Measurements from ENCODE around the gene ANXA6. TPM values are rescaled to one million over a fixed set of nuclear protein-coding genes. Genes with fewer than 3 reads are reported as not detected.

ANXA6 gene
- total RNA-seq, 1 experiment from 2014 or later: 16.4 TPM

GRCh38 chr5:151189151-151189550 lies 31.6 kb upstream of the ANXA6 start:
- no peak for TF ChIP-seq CTCF (IDR thresholded peaks at IDR 0.05; ENCODE audit: unreplicated experiment)
- H3K27me3 Mint-ChIP-seq (ENCODE audit: unreplicated experiment): peaks cover 26% of the 10 kb centered on the region
- no peaks in the 10 kb centered on the region for H3K36me3 Mint-ChIP-seq (ENCODE audit: insufficient read depth, unreplicated experiment)
- no peaks in the 10 kb centered on the region for H3K4me1 Mint-ChIP-seq (ENCODE audit: low read depth, unreplicated experiment)
- intact Hi-C loops (cut with micrococcal nuclease; ENCODE audit: unreplicated experiment): no loop called here
- BruUV-seq (replicated peaks): no TSS peak
- CTCF ChIA-PET: no interaction called here
- H3K27ac Mint-ChIP-seq (ENCODE audit: unreplicated experiment): no peak overlapping the region
- no peak for DNase-seq
- H3K9me3 Mint-ChIP-seq (ENCODE audit: low read depth, unreplicated experiment): peaks cover 4% of the 10 kb centered on the region
- no peak overlapping the region for H3K4me3 Mint-ChIP-seq (ENCODE audit: low read depth, unreplicated experiment)

- intact Hi-C loops (cut with micrococcal nuclease; ENCODE audit: unreplicated experiment): no loop called here
- no peaks in the 10 kb centered on the region for H3K36me3 Mint-ChIP-seq (ENCODE audit: insufficient read depth, unreplicated experiment)
- no peaks in the 10 kb centered on the region for H3K4me1 Mint-ChIP-seq (ENCODE audit: low read depth, unreplicated experiment)
- peaks cover 4% of the 10 kb centered on the region for H3K9me3 Mint-ChIP-seq (ENCODE audit: low read depth, unreplicated experiment)
- no peak overlapping the region for H3K4me3 Mint-ChIP-seq (ENCODE audit: low read depth, unreplicated experiment)
- DNase-seq: no peak
- no peak for TF ChIP-seq CTCF (IDR thresholded peaks at IDR 0.05; ENCODE audit: unreplicated experiment)
- H3K27me3 Mint-ChIP-seq (ENCODE audit: unreplicated experiment): peaks cover 35% of the 10 kb centered on the region
- H3K27ac Mint-ChIP-seq (ENCODE audit: unreplicated experiment): no peak overlapping the region
- CTCF ChIA-PET: no interaction called here
- BruUV-seq (replicated peaks): no TSS peak
These were observed 29.0 kb upstream of the ANXA6 start for GRCh38 chr5:151186538-151186937.

- BruUV-seq (replicated peaks): no TSS peak
- Mint-ChIP-seq H3K9me3 (ENCODE audit: low read depth, unreplicated experiment) (no peaks in the 10 kb centered on the region), H3K27ac (ENCODE audit: unreplicated experiment) (no peak overlapping the region), H3K4me3 (ENCODE audit: low read depth, unreplicated experiment) (no peak overlapping the region), H3K27me3 (ENCODE audit: unreplicated experiment) (peaks cover 36% of the 10 kb centered on the region), H3K4me1 (ENCODE audit: low read depth, unreplicated experiment) (no peaks in the 10 kb centered on the region), H3K36me3 (ENCODE audit: insufficient read depth, unreplicated experiment) (no peaks in the 10 kb centered on the region)
- CTCF ChIA-PET: no interaction called here
- no peak for TF ChIP-seq CTCF (IDR thresholded peaks at IDR 0.05; ENCODE audit: unreplicated experiment)
- intact Hi-C loops (cut with micrococcal nuclease; ENCODE audit: unreplicated experiment): no loop called here
- no peak for DNase-seq
These were observed 28.5 kb upstream of the ANXA6 start for GRCh38 chr5:151186052-151186451.

- no peak overlapping the region for H3K27ac Mint-ChIP-seq (ENCODE audit: unreplicated experiment)
- no peaks in the 10 kb centered on the region for H3K36me3 Mint-ChIP-seq (ENCODE audit: insufficient read depth, unreplicated experiment)
- H3K27me3 Mint-ChIP-seq (ENCODE audit: unreplicated experiment): peaks cover 38% of the 10 kb centered on the region
- intact Hi-C loops (cut with micrococcal nuclease; ENCODE audit: unreplicated experiment): no loop called here
- H3K4me1 Mint-ChIP-seq (ENCODE audit: low read depth, unreplicated experiment): no peaks in the 10 kb centered on the region
- no TSS peak for BruUV-seq (replicated peaks)
- H3K4me3 Mint-ChIP-seq (ENCODE audit: low read depth, unreplicated experiment): no peak overlapping the region
- TF ChIP-seq CTCF (IDR thresholded peaks at IDR 0.05; ENCODE audit: unreplicated experiment): no peak
- H3K9me3 Mint-ChIP-seq (ENCODE audit: low read depth, unreplicated experiment): no peaks in the 10 kb centered on the region
- CTCF ChIA-PET: interaction anchor here (0.8 to 1.6 kb wide), 3 partner anchors 17 to 132 kb away, joined by 3 to 5 read pairs (median 4); no protein-coding TSS in a partner anchor
- no peak for DNase-seq
These were observed 26.9 kb upstream of the ANXA6 start for GRCh38 chr5:151184316-151185042.

Measured in Calu3 (cell line).